ENCODE measurements around the gene EYS. TPM values are rescaled to one million over a fixed set of nuclear protein-coding genes. Genes with fewer than 3 reads are reported as not detected.

EYS gene
- total RNA-seq, 2 experiments from 2014 or later, result not detected

- no peaks in the 10 kb centered on the region for H3K27me3 Mint-ChIP-seq (ENCODE audit: low read depth)
- intact Hi-C loops (cut with micrococcal nuclease), result no loop called here
- no peak overlapping the region for H3K27ac Mint-ChIP-seq
- no peaks in the 10 kb centered on the region for H3K4me1 Mint-ChIP-seq (ENCODE audit: low read depth)
- peaks cover 20% of the 10 kb centered on the region for H3K9me3 Mint-ChIP-seq
- no peaks in the 10 kb centered on the region for H3K36me3 Mint-ChIP-seq (ENCODE audit: low read depth)
- DNase-seq, result no peak
- no peak overlapping the region for H3K4me3 Mint-ChIP-seq
- CTCF ChIA-PET, result no interaction called here
Measured at GRCh38 chr6:64696053-64696452, 1011.0 kb downstream of the EYS start.

- H3K36me3 Mint-ChIP-seq (ENCODE audit: low read depth), result no peaks in the 10 kb centered on the region
- H3K4me1 Mint-ChIP-seq (ENCODE audit: low read depth), result no peaks in the 10 kb centered on the region
- no peak overlapping the region for H3K27ac Mint-ChIP-seq
- H3K4me3 Mint-ChIP-seq, result no peak overlapping the region
- peaks cover 17% of the 10 kb centered on the region for H3K9me3 Mint-ChIP-seq
- intact Hi-C loops (cut with micrococcal nuclease), result no loop called here
- DNase-seq, result no peak
- CTCF ChIA-PET, result no interaction called here
- H3K27me3 Mint-ChIP-seq (ENCODE audit: low read depth), result no peaks in the 10 kb centered on the region
Measured at GRCh38 chr6:64694356-64694755, 1012.7 kb downstream of the EYS start.

- Mint-ChIP-seq H3K4me1 (ENCODE audit: low read depth) (no peaks in the 10 kb centered on the region), H3K9me3 (peaks cover 18% of the 10 kb centered on the region), H3K36me3 (ENCODE audit: low read depth) (no peaks in the 10 kb centered on the region), H3K27ac (no peak overlapping the region), H3K4me3 (no peak overlapping the region), H3K27me3 (ENCODE audit: low read depth) (no peaks in the 10 kb centered on the region)
- DNase-seq, result no peak
- CTCF ChIA-PET, result no interaction called here
- intact Hi-C loops (cut with micrococcal nuclease), result no loop called here
Measured at GRCh38 chr6:64691064-64691463, 1016.0 kb downstream of the EYS start.

- CTCF ChIA-PET, result no interaction called here
Measured at GRCh38 chr6:64685401-64685800, 1021.6 kb downstream of the EYS start.

GRCh38 chr6:64683682-64684081 is 1023.3 kb downstream of the EYS start:
- no peaks in the 10 kb centered on the region for H3K27me3 Mint-ChIP-seq (ENCODE audit: low read depth)
- no peak overlapping the region for H3K4me3 Mint-ChIP-seq
- DNase-seq, result no peak
- H3K4me1 Mint-ChIP-seq (ENCODE audit: low read depth), result no peaks in the 10 kb centered on the region
- H3K27ac Mint-ChIP-seq, result no peak overlapping the region
- no peaks in the 10 kb centered on the region for H3K36me3 Mint-ChIP-seq (ENCODE audit: low read depth)
- intact Hi-C loops (cut with micrococcal nuclease), result no loop called here
- peaks cover 13% of the 10 kb centered on the region for H3K9me3 Mint-ChIP-seq
- CTCF ChIA-PET, result no interaction called here

More at GRCh38 chr6:64685401-64685800, 1021.6 kb downstream of the EYS start:
- no peaks in the 10 kb centered on the region for H3K27me3 Mint-ChIP-seq (ENCODE audit: low read depth)
- no peaks in the 10 kb centered on the region for H3K36me3 Mint-ChIP-seq (ENCODE audit: low read depth)
- H3K27ac Mint-ChIP-seq, result no peak overlapping the region
- no peak overlapping the region for H3K4me3 Mint-ChIP-seq
- intact Hi-C loops (cut with micrococcal nuclease), result no loop called here
- no peaks in the 10 kb centered on the region for H3K4me1 Mint-ChIP-seq (ENCODE audit: low read depth)
- H3K9me3 Mint-ChIP-seq, result peaks cover 17% of the 10 kb centered on the region
- DNase-seq, result no peak

- Mint-ChIP-seq H3K27me3 (ENCODE audit: low read depth) (no peaks in the 10 kb centered on the region), H3K9me3 (peaks cover 7% of the 10 kb centered on the region), H3K4me3 (no peak overlapping the region), H3K4me1 (ENCODE audit: low read depth) (no peaks in the 10 kb centered on the region), H3K27ac (no peak overlapping the region), H3K36me3 (ENCODE audit: low read depth) (no peaks in the 10 kb centered on the region)
- CTCF ChIA-PET, result no interaction called here
- DNase-seq, result no peak
- intact Hi-C loops (cut with micrococcal nuclease), result no loop called here
Measured at GRCh38 chr6:64681416-64682160, 1025.4 kb downstream of the EYS start.

- no peak for DNase-seq
- H3K27me3 Mint-ChIP-seq (ENCODE audit: low read depth), result no peaks in the 10 kb centered on the region
- CTCF ChIA-PET, result no interaction called here
- no peaks in the 10 kb centered on the region for H3K36me3 Mint-ChIP-seq (ENCODE audit: low read depth)
- no peak overlapping the region for H3K27ac Mint-ChIP-seq
- H3K4me1 Mint-ChIP-seq (ENCODE audit: low read depth), result no peaks in the 10 kb centered on the region
- H3K9me3 Mint-ChIP-seq, result peaks cover 7% of the 10 kb centered on the region
- intact Hi-C loops (cut with micrococcal nuclease), result no loop called here
- H3K4me3 Mint-ChIP-seq, result no peak overlapping the region
Measured at GRCh38 chr6:64680446-64680845, 1026.6 kb downstream of the EYS start.

GRCh38 chr6:64679416-64679815 is 1027.6 kb downstream of the EYS start:
- H3K4me1 Mint-ChIP-seq (ENCODE audit: low read depth), result no peaks in the 10 kb centered on the region
- H3K36me3 Mint-ChIP-seq (ENCODE audit: low read depth), result no peaks in the 10 kb centered on the region
- no peak overlapping the region for H3K27ac Mint-ChIP-seq
- peaks cover 7% of the 10 kb centered on the region for H3K9me3 Mint-ChIP-seq
- no peaks in the 10 kb centered on the region for H3K27me3 Mint-ChIP-seq (ENCODE audit: low read depth)
- intact Hi-C loops (cut with micrococcal nuclease), result no loop called here
- DNase-seq, result no peak
- CTCF ChIA-PET, result no interaction called here
- no peak overlapping the region for H3K4me3 Mint-ChIP-seq

GRCh38 chr6:64672651-64673050 is 1034.4 kb downstream of the EYS start:
- no peak overlapping the region for H3K27ac Mint-ChIP-seq
- intact Hi-C loops (cut with micrococcal nuclease), result no loop called here
- DNase-seq, result no peak
- H3K9me3 Mint-ChIP-seq, result no peaks in the 10 kb centered on the region
- no peaks in the 10 kb centered on the region for H3K36me3 Mint-ChIP-seq (ENCODE audit: low read depth)
- no peaks in the 10 kb centered on the region for H3K27me3 Mint-ChIP-seq (ENCODE audit: low read depth)
- H3K4me3 Mint-ChIP-seq, result no peak overlapping the region
- CTCF ChIA-PET, result no interaction called here
- no peaks in the 10 kb centered on the region for H3K4me1 Mint-ChIP-seq (ENCODE audit: low read depth)

- Mint-ChIP-seq H3K4me1 (ENCODE audit: low read depth) (no peaks in the 10 kb centered on the region), H3K27ac (no peak overlapping the region), H3K9me3 (no peaks in the 10 kb centered on the region), H3K27me3 (ENCODE audit: low read depth) (no peaks in the 10 kb centered on the region), H3K4me3 (no peak overlapping the region), H3K36me3 (ENCODE audit: low read depth) (no peaks in the 10 kb centered on the region)
- intact Hi-C loops (cut with micrococcal nuclease), result no loop called here
- CTCF ChIA-PET, result no interaction called here
- no peak for DNase-seq
Measured at GRCh38 chr6:64672131-64672530, 1034.9 kb downstream of the EYS start.

GRCh38 chr6:64665137-64665536 is 1041.9 kb downstream of the EYS start:
- CTCF ChIA-PET, result no interaction called here
- Mint-ChIP-seq H3K27ac (no peak overlapping the region), H3K36me3 (ENCODE audit: low read depth) (no peaks in the 10 kb centered on the region), H3K4me1 (ENCODE audit: low read depth) (no peaks in the 10 kb centered on the region), H3K9me3 (peaks cover 13% of the 10 kb centered on the region), H3K4me3 (no peak overlapping the region), H3K27me3 (ENCODE audit: low read depth) (no peaks in the 10 kb centered on the region)
- DNase-seq, result no peak
- intact Hi-C loops (cut with micrococcal nuclease), result no loop called here

- CTCF ChIA-PET, result interaction anchor here (0.6 kb wide), 1 partner anchor 783 kb away, joined by 4 read pairs; no protein-coding TSS in a partner anchor
- no peak for DNase-seq
- no peak overlapping the region for H3K4me3 Mint-ChIP-seq
- H3K27ac Mint-ChIP-seq, result no peak overlapping the region
- H3K36me3 Mint-ChIP-seq (ENCODE audit: low read depth), result no peaks in the 10 kb centered on the region
- peaks cover 13% of the 10 kb centered on the region for H3K9me3 Mint-ChIP-seq
- intact Hi-C loops (cut with micrococcal nuclease), result no loop called here
- H3K27me3 Mint-ChIP-seq (ENCODE audit: low read depth), result no peaks in the 10 kb centered on the region
- H3K4me1 Mint-ChIP-seq (ENCODE audit: low read depth), result no peaks in the 10 kb centered on the region
Measured at GRCh38 chr6:64664480-64664879, 1042.5 kb downstream of the EYS start.

GRCh38 chr6:64644024-64644423 is 1063.0 kb downstream of the EYS start:
- no peaks in the 10 kb centered on the region for H3K27me3 Mint-ChIP-seq (ENCODE audit: low read depth)
- no peak overlapping the region for H3K27ac Mint-ChIP-seq
- H3K4me3 Mint-ChIP-seq, result no peak overlapping the region
- peaks cover 1% of the 10 kb centered on the region for H3K9me3 Mint-ChIP-seq
- DNase-seq, result no peak
- CTCF ChIA-PET, result no interaction called here
- H3K4me1 Mint-ChIP-seq (ENCODE audit: low read depth), result no peaks in the 10 kb centered on the region
- intact Hi-C loops (cut with micrococcal nuclease), result no loop called here
- no peaks in the 10 kb centered on the region for H3K36me3 Mint-ChIP-seq (ENCODE audit: low read depth)

All from activated naive CD4-positive, alpha-beta T cell treated with anti-CD3 and anti-CD28 coated beads for 36 hours (primary cell).